ENCODE data around the gene CPED1.

GRCh38 chr7:120959929-120960484 is 28.5 kb upstream of the CPED1 start:
- no peak for TF ChIP-seq CTCF (IDR thresholded peaks at IDR 0.05)
- TF ChIP-seq POLR2A (IDR thresholded peaks at IDR 0.05) = no peak

Data from tibial nerve (tissue), 3 donors.